Gastrocnemius medialis (tissue), 4 donors: ENCODE results near the gene CKMT2.

Experiments
- CTCF ChIP-seq, 5 experiments: fragments of 450-650 bp in 3 of 5; fragments of 200-600 bp in 2 of 5; sonication (generic) in 2 of 5; IDR thresholded peaks in 4 of 5; conservative IDR thresholded peaks in 1 of 5; 1 replicate in 4 of 5; 2 replicates in 1 of 5; pipeline ENCODE4 v1.5.1; 2016 to 2019; ENCODE audit warnings: antibody characterized with exemption in 5 of 5, mild to moderate bottlenecking in 3 of 5, moderate library complexity in 3 of 5
- POLR2A ChIP-seq, 2 donors: fragments of 450-650 bp; IDR thresholded peaks; one replicate each; pipeline ENCODE4 v1.6.1; 2017; ENCODE audit warnings: antibody characterized with exemption in 2 of 2, mild to moderate bottlenecking in 2 of 2, moderate library complexity in 2 of 2

GRCh38 chr5:81207009-81207408 is 26.1 kb upstream of the CKMT2 start:
- TF ChIP-seq CTCF (IDR thresholded peaks at IDR 0.05 in 4 of 5, conservative IDR thresholded peaks at IDR 0.05 in 1 of 5), result no peak
- TF ChIP-seq POLR2A (IDR thresholded peaks at IDR 0.05), result no peak
